CD8-positive, alpha-beta memory T cell (primary cell): ENCODE measurements around the gene ABLIM1. TPM values are rescaled to one million over a fixed set of nuclear protein-coding genes. Genes with fewer than 3 reads are reported as not detected.

Experiments
- CTCF ChIA-PET: fragments of 350-600 bp; sonication (Branson Sonifier 250); formaldehyde crosslinking; loops from one replicate; lab custom pipeline; 2021; ENCODE audit warnings: antibody characterized with exemption; lab: Charles Lee
- POLR2A ChIA-PET: fragments of 350-600 bp; sonication (Branson Sonifier 250); formaldehyde crosslinking; loops from one replicate; lab custom pipeline; 2021; ENCODE audit warnings: antibody characterized with exemption; lab: Charles Lee
- DNase-seq, 5 donors: peaks; one replicate each; pipeline versions ENCODE4 v3.0.0 to v3.0.0-alpha.2; 2020 to 2022; ENCODE audit warnings: mixed read lengths in 1 of 5
- H3K27ac ChIP-seq: one replicate; pipeline ENCODE4 v1.7.0; 2013; ENCODE audit warnings: low read depth, mild to moderate bottlenecking, low read length, moderate library complexity
- H3K27me3 ChIP-seq: 2 replicates; pipeline ENCODE4 v1.7.0; 2013; ENCODE audit warnings: low read length, mild to moderate bottlenecking; ENCODE audit not compliant: insufficient read depth, poor library complexity, severe bottlenecking
- H3K36me3 ChIP-seq: 2 replicates; pipeline ENCODE4 v1.7.0; 2013; ENCODE audit warnings: mild to moderate bottlenecking, low read length, moderate library complexity; ENCODE audit not compliant: insufficient read depth
- H3K4me1 ChIP-seq: 2 replicates; pipeline ENCODE4 v1.7.0; 2013; ENCODE audit warnings: mild to moderate bottlenecking, low read length, moderate library complexity; ENCODE audit not compliant: insufficient read depth
- H3K4me3 ChIP-seq: 2 replicates; pipeline ENCODE4 v1.7.0; 2013; ENCODE audit warnings: mild to moderate bottlenecking, low read length
- H3K9me3 ChIP-seq: 2 replicates; pipeline ENCODE4 v1.7.0; 2013; ENCODE audit warnings: mild to moderate bottlenecking, low read length
- H3K27ac Mint-ChIP-seq, 8 donors: one replicate each; pipeline ENCODE4 v1.8.0; 2020 to 2021; ENCODE audit warnings: mixed read lengths in 8 of 8, mild to moderate bottlenecking in 6 of 8, inconsistent platforms in 3 of 8, moderate library complexity in 3 of 8
- H3K27me3 Mint-ChIP-seq, 2 donors: one replicate each; pipeline ENCODE4 v1.8.0; 2020 to 2021; ENCODE audit warnings: mixed read lengths in 2 of 2, mild to moderate bottlenecking in 1 of 2, moderate library complexity in 1 of 2
- H3K36me3 Mint-ChIP-seq, 3 donors: one replicate each; pipeline ENCODE4 v1.8.0; 2020 to 2021; ENCODE audit warnings: mixed read lengths in 3 of 3, inconsistent platforms in 1 of 3, mild to moderate bottlenecking in 1 of 3
- H3K4me1 Mint-ChIP-seq, 3 donors: one replicate each; pipeline ENCODE4 v1.8.0; 2020 to 2021; ENCODE audit warnings: mixed read lengths in 3 of 3, inconsistent platforms in 1 of 3, mild to moderate bottlenecking in 1 of 3
- H3K4me3 Mint-ChIP-seq, 7 donors: one replicate each; pipeline ENCODE4 v1.8.0; 2020 to 2021; ENCODE audit warnings: mixed read lengths in 7 of 7, mild to moderate bottlenecking in 6 of 7, moderate library complexity in 4 of 7, inconsistent platforms in 2 of 7
- H3K9me3 Mint-ChIP-seq, 5 donors: one replicate each; pipeline ENCODE4 v1.8.0; 2020 to 2022; ENCODE audit warnings: mixed read lengths in 5 of 5, mild to moderate bottlenecking in 3 of 5, moderate library complexity in 2 of 5, inconsistent platforms in 1 of 5
- polyA plus RNA-seq: library from polyadenylated mRNA; unstranded; fragments of 300-500 nt; fragmentation: Illumina TruSeq; gene quantifications from one replicate; pipeline ENCODE4 v1.2.3, GENCODE V29; 2021
- total RNA-seq, 2 experiments: library from RNA; stranded (reverse); gene quantifications; one replicate each; pipeline ENCODE4 v1.2.3, GENCODE V29; 2021

ABLIM1 gene
- total and polyA plus RNA-seq, 3 experiments from 2014 or later, result 45.8 to 123 (median 48.3) TPM

GRCh38 chr10:114663626-114664025, 5.6 kb upstream of the ABLIM1 start:
- Mint-ChIP-seq H3K27ac (peak overlapping the region in 1 of 8 donors; percentile 12), H3K4me1 (no peaks in the 10 kb centered on the region), H3K27me3 (peaks cover 0 to 6% of the 10 kb centered on the region in 2 donors), H3K4me3 (no peak overlapping the region), H3K36me3 (peaks cover 0 to 1% (median 0%) of the 10 kb centered on the region in 3 donors), H3K9me3 (no peaks in the 10 kb centered on the region)
- Histone ChIP-seq H3K36me3 (no peaks in the 10 kb centered on the region), H3K9me3 (no peaks in the 10 kb centered on the region), H3K27ac (no peak overlapping the region), H3K4me1 (no peaks in the 10 kb centered on the region), H3K4me3 (no peak overlapping the region), H3K27me3 (no peaks in the 10 kb centered on the region)
- POLR2A ChIA-PET, result no interaction called here
- CTCF ChIA-PET, result no interaction called here
- DNase-seq, result no peak

GRCh38 chr10:114662646-114663217, 4.7 kb upstream of the ABLIM1 start:
- Histone ChIP-seq H3K27me3 (no peaks in the 10 kb centered on the region), H3K27ac (no peak overlapping the region), H3K36me3 (no peaks in the 10 kb centered on the region), H3K9me3 (no peaks in the 10 kb centered on the region), H3K4me3 (no peak overlapping the region), H3K4me1 (no peaks in the 10 kb centered on the region)
- peaks cover 0 to 1% (median 0%) of the 10 kb centered on the region in 3 donors for H3K36me3 Mint-ChIP-seq
- CTCF ChIA-PET, result no interaction called here
- H3K27me3 Mint-ChIP-seq, result peaks cover 0 to 7% of the 10 kb centered on the region in 2 donors
- H3K9me3 Mint-ChIP-seq, result no peaks in the 10 kb centered on the region
- H3K4me1 Mint-ChIP-seq, result no peaks in the 10 kb centered on the region
- no peak overlapping the region for H3K4me3 Mint-ChIP-seq
- H3K27ac Mint-ChIP-seq, result no peak overlapping the region
- POLR2A ChIA-PET, result interaction anchor here (0.6 kb wide), 1 partner anchor 46 kb away, joined by 3 read pairs; no protein-coding TSS in a partner anchor
- no peak for DNase-seq

DNA sequence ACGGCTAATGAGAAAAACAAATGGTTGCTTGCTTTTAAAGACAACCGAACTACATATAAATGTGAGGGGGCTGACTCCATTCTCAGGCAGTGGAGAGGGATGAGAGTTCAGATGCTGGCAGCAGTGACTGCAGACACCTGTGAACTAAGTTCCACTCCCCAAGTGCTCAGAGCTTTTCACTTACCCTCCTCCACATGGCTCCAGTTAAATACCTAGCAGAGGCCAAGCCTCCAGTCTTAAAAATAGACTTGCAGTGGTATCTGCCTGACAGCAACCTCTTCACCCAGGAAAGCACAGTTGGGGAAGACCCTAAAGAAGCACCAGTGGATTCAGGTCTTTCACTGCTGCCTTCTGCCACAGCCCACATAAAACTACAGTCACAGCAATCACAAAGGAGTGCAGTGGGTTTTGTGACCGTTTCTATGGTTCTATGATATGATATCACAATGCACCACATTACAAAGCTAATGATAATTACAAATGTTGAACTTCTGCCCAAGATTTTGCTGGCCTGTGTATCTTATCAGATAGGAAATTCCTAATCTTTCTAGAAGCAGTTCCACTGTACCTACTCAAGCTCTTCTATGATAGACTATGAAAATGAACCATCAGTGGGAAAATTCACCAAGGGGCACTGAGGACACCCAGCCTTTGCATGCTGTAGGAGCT, 3.3 kb upstream of the ABLIM1 start:
- no peaks in the 10 kb centered on the region for H3K36me3 ChIP-seq
- H3K27me3 Mint-ChIP-seq, result peaks cover 0 to 7% of the 10 kb centered on the region in 2 donors
- no peaks in the 10 kb centered on the region for H3K9me3 ChIP-seq
- H3K9me3 Mint-ChIP-seq, result no peaks in the 10 kb centered on the region
- H3K4me3 Mint-ChIP-seq, result no peak overlapping the region
- no peaks in the 10 kb centered on the region for H3K4me1 Mint-ChIP-seq
- H3K4me1 ChIP-seq, result no peaks in the 10 kb centered on the region
- ChIA-PET CTCF (no interaction called here), POLR2A (no interaction called here)
- H3K27me3 ChIP-seq, result no peaks in the 10 kb centered on the region
- peaks cover 0 to 1% (median 0%) of the 10 kb centered on the region in 3 donors for H3K36me3 Mint-ChIP-seq
- H3K4me3 ChIP-seq, result no peak overlapping the region
- H3K27ac ChIP-seq, result no peak overlapping the region
- no peak overlapping the region for H3K27ac Mint-ChIP-seq
- no peak for DNase-seq

GRCh38 chr10:114655671-114656070, 2.4 kb downstream of the ABLIM1 start:
- CTCF ChIA-PET, result interaction anchor here (1.5 kb wide), 1 partner anchor 15 kb away, joined by 5 read pairs; no protein-coding TSS in a partner anchor

DNA sequence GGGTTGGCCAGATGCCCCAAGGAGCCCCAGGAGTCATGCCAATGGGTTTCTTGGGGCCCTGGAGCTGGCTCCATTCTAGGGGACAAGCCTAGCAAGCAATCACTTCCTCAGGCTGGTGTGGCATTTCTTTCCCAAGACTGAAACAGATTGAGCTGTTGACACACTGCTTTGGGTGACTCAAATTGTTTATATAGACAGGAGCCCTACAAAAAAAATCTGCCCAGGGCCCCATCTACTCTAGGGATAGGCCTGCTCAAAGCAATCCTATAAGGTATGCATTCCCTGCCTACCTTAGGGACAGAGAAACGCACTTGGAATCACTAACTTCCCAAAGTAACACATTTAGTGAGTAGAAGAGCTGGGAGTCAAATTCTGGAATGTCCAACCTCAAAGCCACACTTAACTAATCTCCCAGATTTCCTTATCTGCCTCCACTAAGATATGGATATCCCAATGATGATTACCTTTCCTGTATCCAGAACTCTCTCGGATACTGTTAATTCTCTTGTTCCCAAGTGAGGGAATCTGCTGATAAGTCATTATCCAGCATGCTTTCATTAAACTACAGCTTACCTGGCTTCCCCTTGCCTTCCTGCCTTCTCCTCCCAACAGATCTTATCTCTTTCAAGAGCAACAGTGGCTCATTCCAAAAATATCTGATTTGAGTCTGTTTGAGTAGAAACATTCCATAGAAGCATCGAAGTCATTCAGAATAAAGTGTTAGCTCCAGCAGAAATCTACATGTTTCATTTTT, 3.1 kb downstream of the ABLIM1 start:
- H3K27ac Mint-ChIP-seq, result no peak overlapping the region
- no peaks in the 10 kb centered on the region for H3K4me1 ChIP-seq
- peaks cover 0 to 4% of the 10 kb centered on the region in 2 donors for H3K27me3 Mint-ChIP-seq
- no peaks in the 10 kb centered on the region for H3K9me3 ChIP-seq
- POLR2A ChIA-PET, result interaction anchor here (0.6 kb wide), 1 partner anchor 32 kb away, joined by 3 read pairs; no protein-coding TSS in a partner anchor
- no peaks in the 10 kb centered on the region for H3K27me3 ChIP-seq
- peaks cover 0 to 7% (median 4%) of the 10 kb centered on the region in 3 donors for H3K4me1 Mint-ChIP-seq
- no peaks in the 10 kb centered on the region for H3K9me3 Mint-ChIP-seq
- no peak for DNase-seq
- no peak overlapping the region for H3K27ac ChIP-seq
- CTCF ChIA-PET, result interaction anchor here (1.5 kb wide), 1 partner anchor 14 kb away, joined by 5 read pairs; no protein-coding TSS in a partner anchor
- no peak overlapping the region for H3K4me3 Mint-ChIP-seq
- H3K36me3 Mint-ChIP-seq, result no peaks in the 10 kb centered on the region
- no peaks in the 10 kb centered on the region for H3K36me3 ChIP-seq
- H3K4me3 ChIP-seq, result no peak overlapping the region

More at GRCh38 chr10:114655671-114656070, 2.4 kb downstream of the ABLIM1 start:
- Histone ChIP-seq H3K27me3 (no peaks in the 10 kb centered on the region), H3K27ac (no peak overlapping the region), H3K4me1 (no peaks in the 10 kb centered on the region), H3K36me3 (no peaks in the 10 kb centered on the region), H3K4me3 (no peak overlapping the region), H3K9me3 (no peaks in the 10 kb centered on the region)
- DNase-seq, result no peak
- Mint-ChIP-seq H3K36me3 (no peaks in the 10 kb centered on the region), H3K4me3 (no peak overlapping the region), H3K27ac (no peak overlapping the region), H3K4me1 (peaks cover 0 to 7% (median 4%) of the 10 kb centered on the region in 3 donors), H3K9me3 (no peaks in the 10 kb centered on the region), H3K27me3 (peaks cover 0 to 4% of the 10 kb centered on the region in 2 donors)
- POLR2A ChIA-PET, result no interaction called here

DNA sequence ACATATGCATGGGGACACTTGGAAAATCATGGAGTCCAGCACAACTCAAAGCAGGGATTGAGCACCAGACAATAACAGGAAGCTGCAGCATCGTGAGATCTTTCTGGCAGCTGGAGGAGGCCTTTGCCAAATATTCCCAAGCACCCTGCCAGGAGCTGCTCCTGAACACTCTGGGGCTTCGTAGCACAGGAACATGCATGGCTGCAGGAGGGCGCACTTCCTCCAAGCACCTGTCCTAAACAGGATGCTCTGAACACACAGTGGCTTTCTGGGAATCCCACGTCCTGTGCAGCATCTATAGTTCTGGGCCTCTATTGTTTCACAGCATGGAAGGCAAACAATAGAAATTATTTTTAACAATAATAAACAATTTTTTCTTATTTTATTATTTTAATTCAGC, 4.1 kb downstream of the ABLIM1 start:
- ChIA-PET CTCF (no interaction called here), POLR2A (no interaction called here)
- Histone ChIP-seq H3K4me3 (no peak overlapping the region), H3K36me3 (no peaks in the 10 kb centered on the region), H3K27ac (no peak overlapping the region), H3K4me1 (no peaks in the 10 kb centered on the region), H3K27me3 (no peaks in the 10 kb centered on the region), H3K9me3 (no peaks in the 10 kb centered on the region)
- H3K9me3 Mint-ChIP-seq, result no peaks in the 10 kb centered on the region
- no peaks in the 10 kb centered on the region for H3K36me3 Mint-ChIP-seq
- peaks cover 0 to 7% (median 4%) of the 10 kb centered on the region in 3 donors for H3K4me1 Mint-ChIP-seq
- peaks cover 0 to 1% of the 10 kb centered on the region in 2 donors for H3K27me3 Mint-ChIP-seq
- no peak for DNase-seq
- no peak overlapping the region for H3K27ac Mint-ChIP-seq
- no peak overlapping the region for H3K4me3 Mint-ChIP-seq

DNA sequence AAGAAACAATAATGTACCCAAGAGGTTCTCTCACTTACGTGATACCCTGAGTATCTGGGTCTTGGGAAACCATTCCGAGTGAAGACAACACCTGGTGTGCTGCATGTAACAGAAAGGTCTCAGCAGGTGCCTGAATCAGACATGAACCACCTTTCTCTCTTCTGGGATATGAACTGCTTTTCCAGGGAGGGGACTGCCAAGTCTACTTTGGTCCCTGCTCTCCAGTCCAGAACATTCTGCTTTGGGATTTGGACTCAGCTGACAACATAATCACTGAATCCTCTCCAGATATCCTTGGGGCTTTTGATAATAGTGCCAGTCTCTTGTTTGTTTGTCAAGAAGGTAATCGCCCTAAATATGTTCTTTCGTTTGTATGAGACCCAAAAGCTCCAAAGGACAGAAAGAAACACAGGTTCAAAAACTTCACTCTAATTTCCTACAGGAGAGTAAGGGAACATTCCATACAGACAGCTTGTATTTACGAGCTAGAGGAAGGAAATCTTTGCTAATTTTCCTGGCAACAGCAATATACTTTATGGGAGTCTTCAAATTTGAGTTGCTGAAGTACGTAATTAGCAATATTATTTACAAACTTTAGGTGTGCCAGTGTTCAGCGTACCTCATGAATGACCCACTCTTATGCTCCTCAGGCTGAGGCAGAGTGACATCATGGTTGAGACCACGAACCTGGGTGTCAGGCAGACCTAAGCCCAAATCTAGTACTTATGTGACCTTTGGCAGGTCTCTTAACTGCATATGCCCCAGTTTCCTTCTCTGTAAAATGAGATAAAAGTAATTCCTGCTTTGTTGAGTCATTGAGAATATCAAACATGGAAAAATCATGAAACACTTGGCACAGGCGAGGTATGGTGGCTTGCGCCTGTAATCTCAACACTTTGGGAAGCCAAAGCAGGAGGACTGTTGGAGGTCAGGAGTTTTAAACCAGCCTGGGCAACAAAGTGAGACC, 5.4 kb downstream of the ABLIM1 start:
- no peak overlapping the region for H3K4me3 ChIP-seq
- H3K27ac ChIP-seq, result no peak overlapping the region
- no peaks in the 10 kb centered on the region for H3K36me3 ChIP-seq
- H3K4me1 Mint-ChIP-seq, result peaks cover 0 to 7% (median 4%) of the 10 kb centered on the region in 3 donors
- no peaks in the 10 kb centered on the region for H3K9me3 Mint-ChIP-seq
- H3K27me3 Mint-ChIP-seq, result no peaks in the 10 kb centered on the region
- DNase-seq, result no peak
- no peaks in the 10 kb centered on the region for H3K9me3 ChIP-seq
- H3K36me3 Mint-ChIP-seq, result no peaks in the 10 kb centered on the region
- H3K27ac Mint-ChIP-seq, result no peak overlapping the region
- no peaks in the 10 kb centered on the region for H3K4me1 ChIP-seq
- no peak overlapping the region for H3K4me3 Mint-ChIP-seq
- H3K27me3 ChIP-seq, result no peaks in the 10 kb centered on the region
- POLR2A ChIA-PET, result no interaction called here
- CTCF ChIA-PET, result no interaction called here
